ENCODE measurements around the gene TSR3.
"Not testable (repeated sequence)": the region's sequence is repeated elsewhere in the genome, so short reads cannot be mapped to it uniquely, and the experiment has no call there.

TSR3 gene

DNA sequence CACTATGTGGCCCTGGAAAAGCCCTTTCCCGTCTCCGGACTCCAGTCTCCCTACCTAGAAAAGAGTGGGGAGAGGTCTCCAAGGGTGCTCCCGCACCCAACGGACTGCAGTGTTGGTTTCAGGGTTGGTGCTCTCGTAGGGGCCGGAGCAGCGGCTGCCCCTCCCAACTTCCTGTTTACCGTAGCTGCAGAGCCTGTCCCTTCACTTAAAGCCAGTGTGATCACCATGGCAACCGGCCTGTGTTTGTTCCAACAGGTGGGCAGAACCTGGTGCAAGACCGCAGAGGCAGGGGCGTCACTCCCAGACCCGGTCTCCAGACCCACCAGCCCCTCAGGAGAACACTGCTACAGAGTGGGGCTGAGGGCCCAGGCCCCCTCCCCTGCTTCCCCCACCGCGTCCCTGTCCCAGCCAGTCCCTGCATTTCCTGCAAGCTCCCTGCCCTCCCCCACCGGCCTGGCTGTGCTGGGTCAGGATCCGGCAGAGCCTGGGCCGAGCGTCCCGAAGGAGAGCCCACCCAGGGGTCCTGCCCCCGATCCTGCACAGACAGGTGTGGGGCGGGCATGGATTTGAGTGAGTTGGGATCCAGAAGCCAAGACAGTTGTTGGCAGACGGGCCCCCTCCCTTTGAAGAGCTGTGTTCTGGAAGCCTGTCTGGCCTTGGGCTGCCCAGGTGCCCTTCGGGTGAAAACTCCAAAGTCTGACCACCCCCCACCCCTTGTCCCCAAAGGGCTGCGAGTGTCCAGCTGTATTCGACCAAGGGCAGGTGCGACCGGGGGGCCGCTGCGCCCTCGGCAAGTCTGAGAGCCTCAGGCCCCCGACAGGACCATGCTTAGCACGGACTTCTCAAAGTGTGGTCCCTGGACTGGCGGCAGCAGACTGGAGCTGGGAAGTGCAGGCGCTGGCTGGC is 19.7 kb downstream of the TSR3 start:
- H3K4me3 ChIP-seq (replicated peaks; ENCODE audit: low read depth, low read length): peak overlapping the region; percentile 30
- no peak for TF ChIP-seq CTCF (IDR thresholded peaks at IDR 0.05; ENCODE audit: low read length, missing control alignments)
- DNase-seq (ENCODE audit: low read depth): peak; percentile 84

GRCh38 chr16:1330931-1331711 is 20.6 kb downstream of the TSR3 start:
- DNase-seq (ENCODE audit: low read depth): no peak
- no peak for TF ChIP-seq CTCF (IDR thresholded peaks at IDR 0.05; ENCODE audit: low read length, missing control alignments)
- H3K4me3 ChIP-seq (replicated peaks; ENCODE audit: low read depth, low read length): peak overlapping the region; percentile 30

- H3K4me3 ChIP-seq (replicated peaks; ENCODE audit: low read depth, low read length): no peak overlapping the region
- DNase-seq (ENCODE audit: low read depth): no peak
- TF ChIP-seq CTCF (IDR thresholded peaks at IDR 0.05; ENCODE audit: low read length, missing control alignments): peak; percentile 44
Observed at GRCh38 chr16:1330260-1330914, 21.3 kb downstream of the TSR3 start.

DNA sequence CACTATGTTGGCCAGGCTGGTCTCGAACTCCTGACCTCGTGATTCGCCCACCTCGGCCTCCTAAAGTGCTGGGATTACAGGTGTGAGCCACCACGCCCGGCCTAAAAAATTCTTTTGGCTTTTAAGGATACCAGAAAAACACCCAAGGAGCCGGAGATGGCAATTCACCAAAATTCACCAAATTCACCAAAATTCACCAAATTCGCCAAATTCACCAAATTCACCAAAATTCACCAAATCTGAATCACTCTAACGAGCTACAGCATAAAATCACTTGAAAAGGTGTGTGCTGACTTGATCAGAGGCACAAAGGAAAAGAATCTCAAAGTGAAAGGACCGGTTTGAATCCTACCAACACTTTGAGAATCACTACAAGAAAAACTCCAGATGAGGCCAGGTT is 22.7 kb downstream of the TSR3 start:
- DNase-seq (ENCODE audit: low read depth): not testable (repeated sequence)

DNA sequence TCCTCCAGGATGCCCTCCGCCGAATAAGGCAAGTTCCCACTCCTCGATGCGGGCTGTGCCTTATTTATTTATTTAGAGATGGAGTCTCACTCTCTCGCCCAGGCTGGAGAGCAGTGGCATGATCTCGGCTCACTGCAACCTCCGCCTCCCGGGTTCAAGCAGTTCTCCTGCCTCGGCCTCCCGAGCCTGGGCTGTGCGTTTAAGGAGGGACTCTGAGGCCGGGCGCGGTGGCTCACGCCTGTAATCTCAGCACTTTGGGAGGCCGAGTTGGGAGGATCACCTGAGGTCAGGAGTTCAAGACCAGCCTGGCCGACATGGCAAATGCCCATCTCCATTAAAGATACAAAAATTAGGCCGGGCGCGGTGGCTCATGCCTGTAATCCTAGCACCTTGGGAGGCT is 23.5 kb downstream of the TSR3 start:
- DNase-seq (ENCODE audit: low read depth); H3K4me3 ChIP-seq (replicated peaks; ENCODE audit: low read depth, low read length): not testable (repeated sequence)

More for the DNA sequence above, 22.7 kb downstream of the TSR3 start:
- H3K4me3 ChIP-seq (replicated peaks; ENCODE audit: low read depth, low read length): not testable (repeated sequence)

DNA sequence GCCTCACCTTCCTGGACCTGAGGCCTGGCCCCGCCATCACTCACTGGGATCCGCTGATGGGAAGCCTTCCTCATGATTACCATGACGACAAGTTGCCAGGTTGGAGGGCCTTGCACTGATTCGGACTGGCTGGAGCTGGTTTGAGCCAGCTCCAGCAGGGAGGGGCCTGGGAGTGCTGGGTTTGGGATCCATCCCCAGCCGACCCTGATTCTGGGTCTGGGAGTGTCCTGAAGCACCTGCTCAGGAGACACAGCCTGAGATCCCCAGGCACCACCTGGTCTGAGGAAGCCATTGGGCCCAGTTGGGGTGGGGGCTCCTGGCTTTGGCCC is 24.1 kb downstream of the TSR3 start:
- no peak for TF ChIP-seq CTCF (IDR thresholded peaks at IDR 0.05; ENCODE audit: low read length, missing control alignments)
- DNase-seq (ENCODE audit: low read depth): no peak

GRCh38 chr16:1326946-1327618 is 24.6 kb downstream of the TSR3 start:
- DNase-seq (ENCODE audit: low read depth): no peak
- no peak for TF ChIP-seq CTCF (IDR thresholded peaks at IDR 0.05; ENCODE audit: low read length, missing control alignments)
- no peak overlapping the region for H3K4me3 ChIP-seq (replicated peaks; ENCODE audit: low read depth, low read length)

More for the DNA sequence above, 24.1 kb downstream of the TSR3 start:
- no peak overlapping the region for H3K4me3 ChIP-seq (replicated peaks; ENCODE audit: low read depth, low read length)

Measured in fibroblast of pulmonary artery (primary cell).